ENCODE data around the gene LIMCH1.

GRCh38 chr4:41619161-41619560 lies 81.2 kb downstream of the LIMCH1 start:
- no peak for TF ChIP-seq POLR2A (IDR thresholded peaks at IDR 0.05)
- TF ChIP-seq, protein P1, sequence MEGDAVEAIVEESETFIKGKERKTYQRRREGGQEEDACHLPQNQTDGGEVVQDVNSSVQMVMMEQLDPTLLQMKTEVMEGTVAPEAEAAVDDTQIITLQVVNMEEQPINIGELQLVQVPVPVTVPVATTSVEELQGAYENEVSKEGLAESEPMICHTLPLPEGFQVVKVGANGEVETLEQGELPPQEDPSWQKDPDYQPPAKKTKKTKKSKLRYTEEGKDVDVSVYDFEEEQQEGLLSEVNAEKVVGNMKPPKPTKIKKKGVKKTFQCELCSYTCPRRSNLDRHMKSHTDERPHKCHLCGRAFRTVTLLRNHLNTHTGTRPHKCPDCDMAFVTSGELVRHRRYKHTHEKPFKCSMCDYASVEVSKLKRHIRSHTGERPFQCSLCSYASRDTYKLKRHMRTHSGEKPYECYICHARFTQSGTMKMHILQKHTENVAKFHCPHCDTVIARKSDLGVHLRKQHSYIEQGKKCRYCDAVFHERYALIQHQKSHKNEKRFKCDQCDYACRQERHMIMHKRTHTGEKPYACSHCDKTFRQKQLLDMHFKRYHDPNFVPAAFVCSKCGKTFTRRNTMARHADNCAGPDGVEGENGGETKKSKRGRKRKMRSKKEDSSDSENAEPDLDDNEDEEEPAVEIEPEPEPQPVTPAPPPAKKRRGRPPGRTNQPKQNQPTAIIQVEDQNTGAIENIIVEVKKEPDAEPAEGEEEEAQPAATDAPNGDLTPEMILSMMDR (IDR thresholded peaks at IDR 0.05) = no peak
